GM10266 (cell line): ENCODE data around the gene COBLL1.

ENCODE experiments used
- DNase-seq: peaks from one replicate; pipeline ENCODE4 v3.0.0; 2012; ENCODE audit errors: extremely low spot score
- CTCF ChIP-seq: IDR thresholded peaks from 2 replicates; pipeline ENCODE4 v1.5.1; 2012; ENCODE audit warnings: mild to moderate bottlenecking, low read depth; ENCODE audit not compliant: control insufficient read depth, insufficient read depth; ENCODE audit errors: missing control alignments

Gene COBLL1

GRCh38 chr2:164850235-164850634 is 8.6 kb upstream of the COBLL1 start:
- DNase-seq: no peak
- TF ChIP-seq CTCF: no peak

GRCh38 chr2:164849506-164849905 is 7.9 kb upstream of the COBLL1 start:
- DNase-seq: no peak
- no peak for TF ChIP-seq CTCF

GRCh38 chr2:164847981-164848741 is 6.5 kb upstream of the COBLL1 start:
- DNase-seq: no peak
- no peak for TF ChIP-seq CTCF

- no peak for TF ChIP-seq CTCF
- no peak for DNase-seq
Observed at GRCh38 chr2:164847291-164847690, 5.7 kb upstream of the COBLL1 start.

GRCh38 chr2:164846276-164846675 is 4.7 kb upstream of the COBLL1 start:
- TF ChIP-seq CTCF: no peak
- DNase-seq: no peak

- TF ChIP-seq CTCF: no peak
- no peak for DNase-seq
Observed at GRCh38 chr2:164843346-164843911, 1.8 kb upstream of the COBLL1 start.

GRCh38 chr2:164842624-164842966 is 972 bp upstream of the COBLL1 start:
- no peak for DNase-seq
- TF ChIP-seq CTCF: no peak
